Spinal cord (tissue), 10 donors: Measurements from ENCODE around the gene LAMA5. TPM values are rescaled to one million over a fixed set of nuclear protein-coding genes. Genes with fewer than 3 reads are reported as not detected.

ENCODE experiments used
- DNase-seq, 6 donors: peaks; one replicate each; pipeline versions ENCODE4 v3.0.0 to v3.0.0-alpha.2; 2013 to 2015; ENCODE audit warnings: low spot score in 6 of 6, low read depth in 4 of 6
- H3K27ac ChIP-seq: one replicate; pipeline ENCODE4 v1.5.1; 2013; ENCODE audit warnings: low read depth, low read length, control low read depth
- H3K27me3 ChIP-seq: one replicate; pipeline ENCODE4 v1.6.1; 2013; ENCODE audit warnings: low read length; ENCODE audit not compliant: control insufficient read depth, insufficient read depth
- H3K36me3 ChIP-seq: one replicate; pipeline ENCODE4 v1.6.1; 2013; ENCODE audit warnings: low read length; ENCODE audit not compliant: control insufficient read depth, insufficient read depth
- H3K4me1 ChIP-seq: one replicate; pipeline ENCODE4 v1.6.1; 2013; ENCODE audit warnings: low read length; ENCODE audit not compliant: control insufficient read depth, insufficient read depth
- H3K4me3 ChIP-seq: one replicate; pipeline ENCODE4 v1.5.1; 2013; ENCODE audit warnings: low read depth, low read length, control low read depth
- H3K9me3 ChIP-seq: one replicate; pipeline ENCODE4 v1.6.1; 2013; ENCODE audit warnings: low read length; ENCODE audit not compliant: control insufficient read depth, insufficient read depth
- WGBS: methylation state at CpG from one replicate; pipeline ENCODE4 v1.1.5; 2013; ENCODE audit warnings: missing lambda C conversion rate; ENCODE audit not compliant: insufficient coverage; 5-methylcytosine and 5-hydroxymethylcytosine counted together
- polyA plus RNA-seq, 2 donors: library from polyadenylated mRNA; unstranded; fragments of 120-200 nt; gene quantifications; one replicate each; pipeline ENCODE4 v1.2.1, GENCODE V29; 2013; ENCODE audit not compliant: insufficient read length in 2 of 2
- total RNA-seq, 2 donors: library from RNA; depleted of rRNA in 1 of 2; stranded (reverse); fragments of 120-200 nt in 1 of 2; fragments of >200 nt in 1 of 2; gene quantifications; one replicate each; pipeline versions ENCODE4 v1.2.3 to v1.2.4, GENCODE V29; 2013 to 2014
- donor health status: healthy.

The LAMA5 gene
- total and polyA plus RNA-seq, 4 donors: 15.8 to 86.8 (median 64.8) TPM

DNA sequence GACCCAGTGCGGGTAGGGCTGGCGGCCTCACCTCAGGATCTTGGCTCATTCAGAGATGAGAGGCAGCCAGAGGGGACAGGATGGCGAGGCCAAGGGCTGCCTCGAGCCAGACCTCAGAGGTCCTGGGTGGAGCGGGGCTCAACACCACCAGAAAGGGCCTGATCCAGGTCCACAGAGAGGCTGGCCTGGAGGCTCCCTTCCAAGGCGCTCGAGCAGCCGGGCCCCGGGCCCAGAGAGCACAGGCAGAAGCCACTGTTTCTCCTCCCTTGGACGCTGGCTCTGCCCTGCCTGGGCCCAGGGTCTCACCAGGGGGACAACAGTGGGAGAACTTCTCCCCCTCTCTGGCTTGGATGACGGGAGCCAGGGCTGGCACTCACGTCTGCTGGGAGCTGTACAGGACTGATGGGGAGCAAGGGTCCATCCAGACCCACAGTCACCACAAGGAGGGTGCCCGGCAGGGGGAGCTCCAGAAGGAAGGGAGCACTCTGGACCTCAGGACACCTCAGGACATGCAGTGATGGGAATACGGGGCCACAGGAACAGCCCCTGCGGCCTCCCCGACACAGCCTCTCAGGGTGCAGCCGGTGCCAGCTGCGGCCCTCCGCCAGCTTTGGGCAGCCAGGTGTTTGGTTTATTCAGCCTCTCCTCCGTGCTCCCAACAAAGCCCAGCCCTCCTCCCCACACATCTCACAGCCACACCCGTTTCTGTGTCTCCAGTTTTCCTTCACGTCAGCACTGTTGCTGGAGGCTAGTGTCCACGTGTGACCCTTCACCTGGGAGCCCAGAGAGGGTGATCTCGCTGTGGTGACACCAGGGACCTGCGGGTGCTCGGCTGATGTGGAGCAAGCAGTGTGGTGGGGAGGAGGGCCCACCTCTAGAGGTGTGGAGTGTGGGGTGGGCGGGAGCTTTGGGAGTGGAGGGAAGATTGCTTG lies 28.5 kb upstream of the LAMA5 start:
- peaks cover 92% of the 10 kb centered on the region for H3K36me3 ChIP-seq
- no peak overlapping the region for H3K27ac ChIP-seq
- 89% methylated on average over 26 of the region's 27 CpGs for WGBS
- no peaks in the 10 kb centered on the region for H3K9me3 ChIP-seq
- DNase-seq: no peak
- no peak overlapping the region for H3K4me3 ChIP-seq
- no peaks in the 10 kb centered on the region for H3K4me1 ChIP-seq
- no peaks in the 10 kb centered on the region for H3K27me3 ChIP-seq

DNA sequence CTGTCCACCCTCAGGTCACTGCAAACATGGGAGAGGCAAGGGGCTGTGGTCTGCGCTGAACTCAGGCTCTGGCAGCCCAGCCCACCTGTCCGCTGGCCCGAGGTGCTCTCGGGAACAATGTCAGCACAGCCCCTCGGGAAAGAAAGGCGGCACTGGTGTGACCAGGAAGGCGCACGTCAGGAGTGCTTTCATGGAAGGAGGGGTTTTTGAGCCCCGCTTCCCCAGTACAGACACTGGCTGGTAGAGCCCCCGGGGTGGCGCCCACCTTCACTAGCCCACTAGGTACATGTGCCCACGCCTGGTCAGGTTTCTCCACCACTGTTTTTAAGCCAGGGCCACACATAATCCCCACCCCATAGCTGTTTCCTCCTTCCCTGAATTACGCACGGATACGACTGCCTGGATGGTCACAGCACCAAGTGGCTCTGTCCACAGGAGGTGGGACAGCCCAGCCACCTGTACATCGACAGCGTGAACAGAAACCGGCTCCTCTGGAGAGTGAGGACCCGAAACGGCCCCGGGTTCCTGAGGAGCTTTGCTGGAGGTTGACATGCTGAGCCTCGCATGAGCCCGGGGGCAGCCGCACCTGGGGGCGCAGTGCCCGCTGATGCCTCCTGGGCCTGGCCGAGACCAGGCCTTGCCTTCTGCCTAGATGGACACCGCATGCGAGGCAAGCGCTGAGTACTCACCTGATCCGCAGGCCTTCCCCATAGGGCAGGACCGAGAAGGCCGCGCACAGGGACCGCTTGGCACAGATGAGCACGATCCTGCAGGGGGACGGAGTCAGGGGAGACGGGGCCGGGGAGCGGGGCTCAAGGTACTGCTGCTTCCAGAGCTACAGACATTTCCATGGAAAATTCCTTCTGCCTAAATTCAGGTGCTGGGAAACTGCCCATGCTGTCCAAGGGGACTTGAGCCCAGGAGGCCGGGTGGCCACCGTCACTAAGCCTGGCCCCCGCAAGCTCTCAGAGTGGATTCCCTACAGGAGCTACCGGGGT lies 27.4 kb upstream of the LAMA5 start:
- H3K4me1 ChIP-seq: peaks cover 2% of the 10 kb centered on the region
- no peak overlapping the region for H3K4me3 ChIP-seq
- no peaks in the 10 kb centered on the region for H3K9me3 ChIP-seq
- DNase-seq: no peak
- H3K27me3 ChIP-seq: no peaks in the 10 kb centered on the region
- WGBS: 89% methylated on average over 42 of the region's 44 CpGs
- no peak overlapping the region for H3K27ac ChIP-seq
- peaks cover 93% of the 10 kb centered on the region for H3K36me3 ChIP-seq

DNA sequence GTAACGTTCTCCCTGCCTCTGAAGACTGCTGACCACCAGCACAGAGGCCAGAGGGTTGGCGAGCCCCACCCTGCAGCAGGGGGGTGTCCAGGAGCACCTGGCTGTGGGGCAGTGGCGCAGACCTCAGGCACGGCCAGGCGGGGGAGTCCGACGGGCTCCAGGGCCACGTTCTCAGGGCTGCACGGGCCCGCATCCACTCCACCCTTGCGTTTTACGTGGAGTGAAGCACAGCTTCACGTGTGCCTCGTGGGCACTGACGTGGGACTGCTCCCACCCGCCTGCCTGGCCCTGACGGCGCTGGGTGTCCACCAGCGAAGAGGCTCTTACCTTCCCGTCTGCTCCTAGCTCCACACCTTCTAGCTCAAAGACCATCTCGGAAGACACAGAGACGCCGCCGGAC lies 26.7 kb upstream of the LAMA5 start:
- H3K4me1 ChIP-seq: peaks cover 2% of the 10 kb centered on the region
- H3K27me3 ChIP-seq: no peaks in the 10 kb centered on the region
- H3K9me3 ChIP-seq: no peaks in the 10 kb centered on the region
- H3K36me3 ChIP-seq: peaks cover 99% of the 10 kb centered on the region
- no peak overlapping the region for H3K4me3 ChIP-seq
- WGBS: 90% methylated on average over 24 of the region's 24 CpGs
- H3K27ac ChIP-seq: no peak overlapping the region
- DNase-seq: no peak

DNA sequence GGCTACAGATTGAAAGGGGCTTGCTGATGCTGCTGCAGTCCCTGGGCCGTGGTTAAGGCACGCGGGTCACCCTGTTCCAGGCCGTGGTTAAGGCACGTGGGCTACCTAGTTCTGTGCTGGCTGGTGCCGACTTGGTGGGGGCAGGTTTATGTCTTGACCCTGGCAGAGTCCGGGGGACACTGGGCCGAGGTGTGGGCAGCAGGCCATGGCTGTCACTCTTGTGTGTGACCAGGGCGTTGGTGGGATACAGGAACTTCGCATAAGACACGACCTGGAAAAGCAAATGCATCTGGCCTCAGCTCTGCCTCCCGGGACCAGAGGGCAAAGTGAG lies 26.2 kb upstream of the LAMA5 start:
- Histone ChIP-seq H3K36me3 (peaks cover 100% of the 10 kb centered on the region), H3K27ac (no peak overlapping the region), H3K4me1 (peaks cover 6% of the 10 kb centered on the region), H3K4me3 (no peak overlapping the region), H3K9me3 (no peaks in the 10 kb centered on the region), H3K27me3 (no peaks in the 10 kb centered on the region)
- DNase-seq: no peak
- WGBS: 88% methylated on average over 12 of the region's 12 CpGs

DNA sequence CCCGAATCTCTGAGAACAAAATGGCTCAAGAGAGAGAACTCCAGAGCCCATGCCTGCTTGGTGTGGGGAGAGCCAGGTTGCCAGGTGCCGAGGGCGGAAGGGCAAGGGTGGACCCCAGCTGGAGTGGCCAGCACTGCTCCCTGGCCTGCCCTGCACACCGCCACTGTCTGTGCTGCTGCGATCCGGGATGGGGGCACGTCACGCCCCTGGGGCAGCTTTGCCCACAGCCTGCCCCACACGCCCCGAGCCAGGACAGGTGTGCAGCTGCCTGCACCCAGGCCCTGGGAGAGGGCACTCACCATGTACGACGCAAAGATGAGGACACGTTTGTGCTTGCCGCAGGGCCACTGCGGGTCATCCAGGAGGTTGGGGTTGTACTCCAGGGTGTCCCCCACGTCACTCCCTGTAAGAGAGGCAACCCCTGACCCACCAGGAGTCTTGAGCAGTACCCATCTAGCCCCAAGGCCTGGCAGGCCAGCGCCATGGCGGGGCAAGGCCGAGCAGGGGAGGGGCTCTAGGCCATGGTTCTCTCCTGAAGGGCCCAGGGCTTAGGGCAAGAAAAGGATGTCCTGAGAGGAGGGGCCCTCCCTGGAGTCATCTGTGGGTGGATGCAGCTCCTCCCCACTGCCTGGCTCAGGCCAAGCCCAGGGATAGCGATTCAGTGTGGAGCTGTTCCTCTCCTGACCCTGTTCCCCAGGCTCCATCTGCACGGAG lies 25.7 kb upstream of the LAMA5 start:
- no peaks in the 10 kb centered on the region for H3K27me3 ChIP-seq
- no peak for DNase-seq
- peaks cover 11% of the 10 kb centered on the region for H3K4me1 ChIP-seq
- peaks cover 100% of the 10 kb centered on the region for H3K36me3 ChIP-seq
- no peaks in the 10 kb centered on the region for H3K9me3 ChIP-seq
- H3K27ac ChIP-seq: no peak overlapping the region
- H3K4me3 ChIP-seq: no peak overlapping the region
- WGBS: 95% methylated on average over 19 of the region's 21 CpGs

DNA sequence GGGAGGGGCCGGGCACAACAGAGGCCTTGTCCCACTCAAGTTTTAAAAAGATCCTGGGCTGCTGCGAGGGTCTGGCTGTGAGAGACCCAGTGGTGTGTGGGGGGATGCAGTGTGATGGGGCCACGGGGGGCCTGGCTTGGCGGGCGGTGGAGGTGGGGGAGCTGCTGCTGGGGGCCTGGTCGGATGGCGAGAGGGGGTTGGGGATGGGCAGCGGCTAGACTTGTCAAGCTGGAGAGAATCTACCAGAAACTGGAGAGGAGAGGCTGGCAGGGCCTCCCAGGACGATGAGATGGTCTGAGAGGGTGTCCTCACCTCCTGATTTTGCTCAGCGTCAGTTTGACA lies 24.9 kb upstream of the LAMA5 start:
- no peaks in the 10 kb centered on the region for H3K9me3 ChIP-seq
- no peak overlapping the region for H3K4me3 ChIP-seq
- no peak for DNase-seq
- H3K4me1 ChIP-seq: peaks cover 17% of the 10 kb centered on the region
- peaks cover 98% of the 10 kb centered on the region for H3K36me3 ChIP-seq
- no peaks in the 10 kb centered on the region for H3K27me3 ChIP-seq
- 89% methylated on average over 9 of the region's 10 CpGs for WGBS
- no peak overlapping the region for H3K27ac ChIP-seq

DNA sequence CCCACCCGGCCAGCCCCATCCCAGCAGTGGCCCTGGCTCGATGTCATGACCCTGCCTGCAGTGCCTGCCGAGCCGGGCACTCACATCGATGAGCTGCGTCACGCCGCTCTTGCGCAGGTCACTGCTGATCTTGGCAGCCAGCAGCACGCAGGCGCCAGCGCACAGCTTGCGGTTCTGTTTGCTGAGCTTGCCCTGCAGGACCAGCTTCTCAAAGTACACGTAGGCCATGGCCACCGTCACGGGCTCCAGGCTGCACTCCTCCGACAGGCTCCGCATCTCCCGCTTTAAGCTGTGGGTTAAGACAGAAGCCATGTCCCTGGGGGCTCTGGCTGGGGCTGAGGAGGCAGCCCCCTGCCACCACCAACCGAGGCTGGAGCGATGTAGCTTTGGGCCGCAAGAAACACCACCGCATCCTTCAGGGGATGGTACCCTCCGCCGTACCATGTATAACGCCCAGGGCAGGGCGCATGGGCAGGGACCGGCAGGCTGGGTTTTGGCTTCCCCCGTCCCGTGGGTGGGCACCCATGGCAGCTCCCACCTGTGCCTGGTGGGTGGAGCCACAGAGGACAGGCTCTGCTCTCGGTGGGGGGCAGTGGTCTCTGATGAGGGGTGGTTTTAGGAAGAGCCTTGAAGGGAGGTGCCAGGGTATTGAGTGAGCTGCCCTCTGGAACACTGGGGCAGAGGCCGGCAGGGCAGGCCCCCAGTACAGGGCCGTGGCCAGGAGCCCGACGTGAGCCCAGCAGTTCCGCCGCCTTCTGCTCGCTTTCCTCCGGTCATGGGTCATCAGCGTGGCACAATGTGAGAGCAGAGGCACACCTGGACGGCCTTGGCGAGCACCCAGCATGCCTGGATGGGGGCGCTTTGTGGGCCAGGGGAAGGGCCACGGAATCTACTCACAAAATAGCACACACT lies 24.3 kb upstream of the LAMA5 start:
- Histone ChIP-seq H3K27ac (no peak overlapping the region), H3K27me3 (no peaks in the 10 kb centered on the region), H3K4me1 (peaks cover 17% of the 10 kb centered on the region), H3K4me3 (no peak overlapping the region), H3K36me3 (peaks cover 92% of the 10 kb centered on the region), H3K9me3 (no peaks in the 10 kb centered on the region)
- 88% methylated on average over 44 of the region's 44 CpGs for WGBS
- DNase-seq: no peak

DNA sequence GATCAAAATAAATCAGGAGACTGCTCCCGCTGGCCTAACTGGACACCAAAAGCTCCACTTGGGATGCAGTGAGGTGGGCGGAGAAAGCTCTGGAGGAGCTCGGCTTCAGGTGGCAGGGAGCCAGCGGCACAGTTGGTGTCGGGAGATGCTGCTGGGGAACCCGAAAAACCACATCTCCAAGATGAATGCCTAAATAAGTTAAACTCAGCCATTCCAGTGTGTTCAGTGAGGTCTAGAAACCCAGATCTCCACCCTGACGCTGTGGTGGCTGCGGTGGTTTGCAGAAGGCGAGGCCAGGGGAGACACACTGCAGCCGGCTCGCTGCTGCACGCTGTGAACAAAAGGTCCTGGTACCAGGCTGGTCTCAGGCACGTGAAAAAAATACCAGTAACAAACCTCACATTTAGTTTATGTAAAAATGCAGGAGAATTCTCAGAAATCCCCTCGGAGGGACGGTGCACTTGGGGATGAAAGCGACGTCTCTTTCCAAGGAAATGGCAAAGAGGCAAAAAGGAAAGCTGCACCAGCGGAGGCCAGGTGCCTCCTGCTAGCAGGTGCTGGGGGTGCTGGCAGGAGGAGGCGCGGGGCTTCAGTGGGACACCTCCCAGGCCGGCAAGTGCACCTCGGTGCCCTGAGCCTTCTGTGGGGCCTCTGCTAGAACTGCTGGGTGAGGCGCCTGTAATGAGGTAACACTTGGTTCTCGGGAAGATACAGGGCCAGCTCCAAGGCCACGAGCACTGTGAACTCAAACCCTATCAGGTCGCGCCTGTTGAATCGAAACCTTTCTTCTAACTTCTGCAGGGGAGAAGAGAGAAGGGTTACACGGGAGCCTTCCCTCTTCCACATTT lies 23.4 kb upstream of the LAMA5 start:
- Histone ChIP-seq H3K27ac (no peak overlapping the region), H3K4me1 (peaks cover 26% of the 10 kb centered on the region), H3K27me3 (no peaks in the 10 kb centered on the region), H3K36me3 (peaks cover 83% of the 10 kb centered on the region), H3K9me3 (no peaks in the 10 kb centered on the region), H3K4me3 (no peak overlapping the region)
- WGBS: 84% methylated on average over 23 of the region's 29 CpGs
- DNase-seq: no peak
